CD4-positive, alpha-beta T cell treated with Interleukin-6 for 4 hours (primary cell): ENCODE measurements around the gene PREB.
"Not testable (repeated sequence)": the region's sequence is repeated elsewhere in the genome, so short reads cannot be mapped to it uniquely, and the experiment has no call there.

Experiments used
- DNase-seq: peaks from one replicate; pipeline ENCODE4 v3.0.0-alpha.2; 2020; ENCODE audit warnings: mixed read lengths

The PREB gene

GRCh38 chr2:27133905-27134780 lies at the start of gene PREB:
TSS of gene PREB (minus strand) at chr2:27134636. CDS start at chr2:27134421, 215 bp downstream.
- peak; percentile 99 for DNase-seq

GRCh38 chr2:27184115-27184514 lies 49.7 kb upstream of the PREB start:
- DNase-seq: no peak

- no peak for DNase-seq
These were observed 47.9 kb upstream of the PREB start for GRCh38 chr2:27182346-27182745.

- no peak for DNase-seq
These were observed 45.0 kb upstream of the PREB start for GRCh38 chr2:27179344-27180000.

GRCh38 chr2:27178469-27178868 lies 44.0 kb upstream of the PREB start:
- DNase-seq: no peak

- DNase-seq: no peak
These were observed 43.3 kb upstream of the PREB start for GRCh38 chr2:27177441-27178351.

- not testable (repeated sequence) for DNase-seq
These were observed 41.3 kb upstream of the PREB start for GRCh38 chr2:27175781-27176180.

GRCh38 chr2:27175330-27175729 lies 40.9 kb upstream of the PREB start:
- no peak for DNase-seq

GRCh38 chr2:27174638-27175037 lies 40.2 kb upstream of the PREB start:
- DNase-seq: no peak

GRCh38 chr2:27171351-27171848 lies 37.0 kb upstream of the PREB start:
- DNase-seq: no peak

GRCh38 chr2:27170581-27171337 lies 36.3 kb upstream of the PREB start:
- DNase-seq: no peak

- DNase-seq: no peak
These were observed 30.7 kb upstream of the PREB start for GRCh38 chr2:27164960-27165763.

- DNase-seq: no peak
These were observed 28.0 kb upstream of the PREB start for GRCh38 chr2:27162151-27163121.

GRCh38 chr2:27160191-27160590 lies 25.8 kb upstream of the PREB start:
- no peak for DNase-seq

GRCh38 chr2:27159271-27159670 lies 24.8 kb upstream of the PREB start:
- DNase-seq: no peak

- no peak for DNase-seq
These were observed 24.0 kb upstream of the PREB start for GRCh38 chr2:27158468-27158867.

GRCh38 chr2:27155069-27155520 lies 20.7 kb upstream of the PREB start:
- no peak for DNase-seq

GRCh38 chr2:27154488-27154887 lies 20.1 kb upstream of the PREB start:
- no peak for DNase-seq

GRCh38 chr2:27152796-27153464 lies 18.5 kb upstream of the PREB start:
- no peak for DNase-seq
